Mononuclear cell (primary cell): Measurements from ENCODE around the gene SPATS2. TPM values are rescaled to one million over a fixed set of nuclear protein-coding genes. Genes with fewer than 3 reads are reported as not detected.
"Not testable (repeated sequence)": the region's sequence is repeated elsewhere in the genome, so short reads cannot be mapped to it uniquely, and the experiment has no call there.

Source experiments
- H3K27me3 ChIP-seq: 2 replicates; pipeline ENCODE4 v1.6.0; 2011; ENCODE audit warnings: low read length, control low read depth; ENCODE audit not compliant: insufficient read depth
- H3K4me1 ChIP-seq: 2 replicates; pipeline ENCODE4 v1.5.1; 2011; ENCODE audit warnings: mild to moderate bottlenecking, low read length, control low read depth; ENCODE audit not compliant: insufficient read depth
- H3K4me3 ChIP-seq: 2 replicates; pipeline ENCODE4 v1.5.1; 2011; ENCODE audit warnings: mild to moderate bottlenecking, low read length, moderate library complexity
- H3K9me3 ChIP-seq: 2 replicates; pipeline ENCODE4 v1.5.1; 2011; ENCODE audit warnings: low read depth, mild to moderate bottlenecking, control low read depth, low read length
- total RNA-seq: library from RNA; depleted of rRNA; stranded (reverse); fragments of >200 nt; gene quantifications from one replicate; pipeline ENCODE4 v1.2.3, GENCODE V29; 2012

The SPATS2 gene
- total RNA-seq, 1 donor: 5.2 TPM

GRCh38 chr12:49397000-49397399 lies 29.7 kb downstream of the SPATS2 start:
- no peaks in the 10 kb centered on the region for H3K27me3 ChIP-seq
- H3K4me1 ChIP-seq: no peaks in the 10 kb centered on the region
- no peaks in the 10 kb centered on the region for H3K9me3 ChIP-seq
- H3K4me3 ChIP-seq: no peak overlapping the region

- Histone ChIP-seq H3K27me3 (no peaks in the 10 kb centered on the region), H3K4me3 (no peak overlapping the region)
These were observed 33.0 kb downstream of the SPATS2 start for GRCh38 chr12:49400304-49400703.

GRCh38 chr12:49403971-49404450 lies 36.7 kb downstream of the SPATS2 start:
- H3K9me3 ChIP-seq: no peaks in the 10 kb centered on the region
- no peaks in the 10 kb centered on the region for H3K27me3 ChIP-seq
- H3K4me1 ChIP-seq: no peaks in the 10 kb centered on the region
- no peak overlapping the region for H3K4me3 ChIP-seq

More at GRCh38 chr12:49400304-49400703, 33.0 kb downstream of the SPATS2 start:
- no peaks in the 10 kb centered on the region for H3K9me3 ChIP-seq
- H3K4me1 ChIP-seq: no peaks in the 10 kb centered on the region

GRCh38 chr12:49404956-49405355 lies 37.7 kb downstream of the SPATS2 start:
- Histone ChIP-seq H3K9me3 (no peaks in the 10 kb centered on the region), H3K4me1 (no peaks in the 10 kb centered on the region), H3K4me3 (no peak overlapping the region), H3K27me3 (no peaks in the 10 kb centered on the region)

- Histone ChIP-seq H3K4me3 (no peak overlapping the region), H3K27me3 (no peaks in the 10 kb centered on the region), H3K4me1 (no peaks in the 10 kb centered on the region), H3K9me3 (no peaks in the 10 kb centered on the region)
These were observed 43.6 kb downstream of the SPATS2 start for GRCh38 chr12:49410818-49411217.

- Histone ChIP-seq H3K9me3 (no peaks in the 10 kb centered on the region), H3K27me3 (no peaks in the 10 kb centered on the region), H3K4me1 (no peaks in the 10 kb centered on the region), H3K4me3 (no peak overlapping the region)
These were observed 45.7 kb downstream of the SPATS2 start for GRCh38 chr12:49413010-49413409.

GRCh38 chr12:49413796-49414195 lies 46.5 kb downstream of the SPATS2 start:
- H3K27me3 ChIP-seq: no peaks in the 10 kb centered on the region
- no peaks in the 10 kb centered on the region for H3K9me3 ChIP-seq
- no peaks in the 10 kb centered on the region for H3K4me1 ChIP-seq
- no peak overlapping the region for H3K4me3 ChIP-seq

GRCh38 chr12:49414364-49414763 lies 47.1 kb downstream of the SPATS2 start:
- Histone ChIP-seq H3K4me1 (no peaks in the 10 kb centered on the region), H3K4me3 (no peak overlapping the region), H3K27me3 (no peaks in the 10 kb centered on the region), H3K9me3 (no peaks in the 10 kb centered on the region)

- no peak overlapping the region for H3K4me3 ChIP-seq
- H3K4me1 ChIP-seq: no peaks in the 10 kb centered on the region
- H3K9me3 ChIP-seq: no peaks in the 10 kb centered on the region
- H3K27me3 ChIP-seq: no peaks in the 10 kb centered on the region
These were observed 48.3 kb downstream of the SPATS2 start for GRCh38 chr12:49415521-49415970.

GRCh38 chr12:49416892-49417291 lies 49.6 kb downstream of the SPATS2 start:
- Histone ChIP-seq H3K4me3 (no peak overlapping the region), H3K4me1 (no peaks in the 10 kb centered on the region), H3K27me3 (no peaks in the 10 kb centered on the region), H3K9me3 (no peaks in the 10 kb centered on the region)

- no peaks in the 10 kb centered on the region for H3K9me3 ChIP-seq
- no peaks in the 10 kb centered on the region for H3K27me3 ChIP-seq
- no peak overlapping the region for H3K4me3 ChIP-seq
These were observed 50.3 kb downstream of the SPATS2 start for GRCh38 chr12:49417558-49417957.

GRCh38 chr12:49420556-49420955 lies 53.3 kb downstream of the SPATS2 start:
- no peaks in the 10 kb centered on the region for H3K4me1 ChIP-seq
- H3K4me3 ChIP-seq: no peak overlapping the region

More at GRCh38 chr12:49417558-49417957, 50.3 kb downstream of the SPATS2 start:
- H3K4me1 ChIP-seq: no peaks in the 10 kb centered on the region

GRCh38 chr12:49422114-49422513 lies 54.9 kb downstream of the SPATS2 start:
- no peaks in the 10 kb centered on the region for H3K27me3 ChIP-seq
- no peaks in the 10 kb centered on the region for H3K4me1 ChIP-seq
- no peak overlapping the region for H3K4me3 ChIP-seq
- no peaks in the 10 kb centered on the region for H3K9me3 ChIP-seq

More at GRCh38 chr12:49420556-49420955, 53.3 kb downstream of the SPATS2 start:
- Histone ChIP-seq H3K27me3 (no peaks in the 10 kb centered on the region), H3K9me3 (no peaks in the 10 kb centered on the region)

- H3K4me3 ChIP-seq: no peak overlapping the region
- H3K4me1 ChIP-seq: peaks cover 8% of the 10 kb centered on the region
- H3K27me3 ChIP-seq: no peaks in the 10 kb centered on the region
- no peaks in the 10 kb centered on the region for H3K9me3 ChIP-seq
These were observed 61.5 kb downstream of the SPATS2 start for GRCh38 chr12:49428793-49429192.

GRCh38 chr12:49432616-49433015 lies 65.4 kb downstream of the SPATS2 start:
- Histone ChIP-seq H3K9me3 (no peaks in the 10 kb centered on the region), H3K4me1 (peaks cover 8% of the 10 kb centered on the region)

GRCh38 chr12:49436799-49437198 lies 69.5 kb downstream of the SPATS2 start:
- not testable (repeated sequence) for H3K4me3 ChIP-seq, H3K27me3 ChIP-seq, H3K4me1 ChIP-seq, H3K9me3 ChIP-seq

More at GRCh38 chr12:49432616-49433015, 65.4 kb downstream of the SPATS2 start:
- no peaks in the 10 kb centered on the region for H3K27me3 ChIP-seq
- no peak overlapping the region for H3K4me3 ChIP-seq
